ENCODE results near the gene GHR.

Gene GHR

GRCh38 chr5:42701351-42702059 lies 278.3 kb downstream of the GHR start:
- POLR2A ChIA-PET, result no interaction called here
- CTCF ChIA-PET, result no interaction called here
- no peak overlapping the region for H3K4me3 ChIP-seq (ENCODE audit: low read depth, low read length)
- no peak for TF ChIP-seq CTCF (IDR thresholded peaks at IDR 0.05; ENCODE audit: insufficient read depth, low read length, missing control alignments)
- DNase-seq (ENCODE audit: low read depth, low spot score), result no peak

DNA sequence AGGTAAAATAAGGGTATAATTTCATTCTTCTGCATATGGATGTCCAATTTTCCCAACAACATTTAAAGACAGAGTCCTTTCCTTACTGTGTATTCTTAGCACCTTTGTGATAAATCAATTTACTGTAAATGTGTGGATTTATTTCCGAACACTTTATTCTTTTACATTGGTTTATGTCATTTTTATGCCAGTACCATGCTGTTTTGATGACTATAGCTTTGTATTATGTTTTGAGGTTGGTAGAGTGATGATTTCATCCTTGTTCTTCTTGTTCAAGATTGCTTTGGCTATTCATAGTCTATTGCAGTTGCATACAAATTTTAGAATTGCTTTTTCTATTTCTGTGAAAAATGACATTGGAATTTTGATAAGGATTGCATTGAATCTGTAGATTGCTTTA lies 280.0 kb downstream of the GHR start:
- CTCF ChIA-PET, result no interaction called here
- TF ChIP-seq CTCF (IDR thresholded peaks at IDR 0.05; ENCODE audit: insufficient read depth, low read length, missing control alignments), result no peak
- no peak overlapping the region for H3K4me3 ChIP-seq (ENCODE audit: low read depth, low read length)
- POLR2A ChIA-PET, result no interaction called here
- no peak for DNase-seq (ENCODE audit: low read depth, low spot score)

GRCh38 chr5:42715785-42716184 lies 292.5 kb downstream of the GHR start:
- DNase-seq (ENCODE audit: low read depth, low spot score), result no peak
- ChIA-PET CTCF (no interaction called here), POLR2A (no interaction called here)
- no peak for TF ChIP-seq CTCF (IDR thresholded peaks at IDR 0.05; ENCODE audit: insufficient read depth, low read length, missing control alignments)
- H3K4me3 ChIP-seq (ENCODE audit: low read depth, low read length), result no peak overlapping the region

DNA sequence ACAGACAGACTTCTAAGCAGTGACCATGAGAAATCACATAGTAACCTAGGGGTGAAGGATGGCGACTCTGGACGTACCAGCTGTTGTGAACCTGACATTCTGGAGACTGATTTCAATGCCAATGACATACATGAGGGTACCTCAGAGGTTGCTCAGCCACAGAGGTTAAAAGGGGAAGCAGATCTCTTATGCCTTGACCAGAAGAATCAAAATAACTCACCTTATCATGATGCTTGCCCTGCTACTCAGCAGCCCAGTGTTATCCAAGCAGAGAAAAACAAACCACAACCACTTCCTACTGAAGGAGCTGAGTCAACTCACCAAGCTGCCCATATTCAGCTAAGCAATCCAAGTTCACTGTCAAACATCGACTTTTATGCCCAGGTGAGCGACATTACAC lies 295.4 kb downstream of the GHR start:
- ChIA-PET CTCF (interaction anchor here (1.1 kb wide), 1 partner anchor 9 kb away, joined by 3 read pairs; no protein-coding TSS in a partner anchor), POLR2A (no interaction called here)
- H3K4me3 ChIP-seq (ENCODE audit: low read depth, low read length), result no peak overlapping the region
- TF ChIP-seq CTCF (IDR thresholded peaks at IDR 0.05; ENCODE audit: insufficient read depth, low read length, missing control alignments), result no peak
- DNase-seq (ENCODE audit: low read depth, low spot score), result no peak

GRCh38 chr5:42719034-42719433 lies 295.8 kb downstream of the GHR start:
- CTCF ChIA-PET, result no interaction called here
- POLR2A ChIA-PET, result no interaction called here
- no peak overlapping the region for H3K4me3 ChIP-seq (ENCODE audit: low read depth, low read length)
- no peak for DNase-seq (ENCODE audit: low read depth, low spot score)
- no peak for TF ChIP-seq CTCF (IDR thresholded peaks at IDR 0.05; ENCODE audit: insufficient read depth, low read length, missing control alignments)

DNA sequence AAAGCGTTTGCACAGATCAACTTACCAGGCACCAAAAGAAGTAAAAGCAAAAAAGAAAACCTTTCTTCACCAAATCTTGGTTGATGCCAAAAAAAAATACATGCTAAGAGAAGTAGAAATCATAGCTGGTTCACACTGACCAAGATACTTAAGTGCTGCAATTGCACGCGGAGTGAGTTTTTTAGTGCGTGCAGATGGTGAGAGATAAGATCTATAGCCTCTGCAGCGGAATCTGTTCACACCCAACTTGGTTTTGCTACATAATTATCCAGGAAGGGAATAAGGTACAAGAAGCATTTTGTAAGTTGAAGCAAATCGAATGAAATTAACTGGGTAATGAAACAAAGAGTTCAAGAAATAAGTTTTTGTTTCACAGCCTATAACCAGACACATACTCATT lies 297.0 kb downstream of the GHR start:
- ChIA-PET POLR2A (no interaction called here), CTCF (no interaction called here)
- TF ChIP-seq CTCF (IDR thresholded peaks at IDR 0.05; ENCODE audit: insufficient read depth, low read length, missing control alignments), result no peak
- H3K4me3 ChIP-seq (ENCODE audit: low read depth, low read length), result no peak overlapping the region
- DNase-seq (ENCODE audit: low read depth, low spot score), result no peak

Data from AG04449 (cell line).